DOHH2 (cell line): Measurements from ENCODE around the gene CDH4.

ENCODE experiments used
- EZH2phosphoT487 ChIP-seq: fragments of 200-600 bp; sonication (generic); IDR thresholded peaks from 2 replicates; pipeline ENCODE4 v1.6.1; 2017; ENCODE audit warnings: borderline replicate concordance, mild to moderate bottlenecking, antibody characterized with exemption, low read length, moderate library complexity, mixed read lengths
- TF ChIP-seq, protein P1 (sequence below): fragments of 200-600 bp; sonication (generic); IDR thresholded peaks from one replicate; pipeline ENCODE4 v1.5.1; 2014; ENCODE audit warnings: antibody characterized with exemption, mild to moderate bottlenecking, low read depth, low read length; ENCODE audit not compliant: poor library complexity, severe bottlenecking

DNA sequence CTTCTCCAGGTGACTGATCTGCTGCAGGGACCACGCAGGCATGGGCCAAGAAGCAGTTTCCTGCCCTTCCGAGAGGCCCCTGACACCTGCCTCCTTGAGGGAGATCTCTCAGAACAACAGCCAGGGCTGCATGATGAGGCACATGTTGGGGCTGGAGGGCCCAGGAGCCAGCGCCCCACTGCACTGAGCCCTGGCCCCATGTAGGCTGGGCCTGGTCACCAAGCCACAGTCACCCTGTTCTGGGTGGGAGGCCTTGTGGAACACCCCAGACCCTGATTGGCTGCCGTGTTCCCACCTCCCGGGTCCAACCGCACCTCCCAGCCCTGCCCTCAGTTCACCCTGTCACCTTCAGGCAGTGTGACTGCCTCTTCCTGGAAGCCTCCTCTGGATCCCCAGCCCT is 639.4 kb downstream of the CDH4 start:
- TF ChIP-seq, protein P1, sequence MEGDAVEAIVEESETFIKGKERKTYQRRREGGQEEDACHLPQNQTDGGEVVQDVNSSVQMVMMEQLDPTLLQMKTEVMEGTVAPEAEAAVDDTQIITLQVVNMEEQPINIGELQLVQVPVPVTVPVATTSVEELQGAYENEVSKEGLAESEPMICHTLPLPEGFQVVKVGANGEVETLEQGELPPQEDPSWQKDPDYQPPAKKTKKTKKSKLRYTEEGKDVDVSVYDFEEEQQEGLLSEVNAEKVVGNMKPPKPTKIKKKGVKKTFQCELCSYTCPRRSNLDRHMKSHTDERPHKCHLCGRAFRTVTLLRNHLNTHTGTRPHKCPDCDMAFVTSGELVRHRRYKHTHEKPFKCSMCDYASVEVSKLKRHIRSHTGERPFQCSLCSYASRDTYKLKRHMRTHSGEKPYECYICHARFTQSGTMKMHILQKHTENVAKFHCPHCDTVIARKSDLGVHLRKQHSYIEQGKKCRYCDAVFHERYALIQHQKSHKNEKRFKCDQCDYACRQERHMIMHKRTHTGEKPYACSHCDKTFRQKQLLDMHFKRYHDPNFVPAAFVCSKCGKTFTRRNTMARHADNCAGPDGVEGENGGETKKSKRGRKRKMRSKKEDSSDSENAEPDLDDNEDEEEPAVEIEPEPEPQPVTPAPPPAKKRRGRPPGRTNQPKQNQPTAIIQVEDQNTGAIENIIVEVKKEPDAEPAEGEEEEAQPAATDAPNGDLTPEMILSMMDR, result no peak
- no peak for TF ChIP-seq EZH2phosphoT487
